Stomach (tissue), 4 donors: ENCODE data around the gene OMD.

Source experiments
- POLR2A ChIP-seq, 4 donors: fragments of 450-650 bp; IDR thresholded peaks; one replicate each; pipeline ENCODE4 v1.6.1; 2016; ENCODE audit warnings: antibody characterized with exemption in 4 of 4, control low read depth in 2 of 4, mild to moderate bottlenecking in 1 of 4, moderate library complexity in 1 of 4
- POLR2AphosphoS5 ChIP-seq, 3 donors: sonication (generic); formaldehyde crosslinking; IDR thresholded peaks; one replicate each; pipeline ENCODE4 v1.6.1; 2016; ENCODE audit warnings: antibody characterized with exemption in 3 of 3
- TF ChIP-seq, protein P1 (sequence below), 7 experiments: fragments of 450-650 bp in 4 of 7; fragments of 200-600 bp in 3 of 7; sonication (generic) in 3 of 7; IDR thresholded peaks; one replicate each; pipeline ENCODE4 v1.5.1; 2016 to 2019; ENCODE audit warnings: antibody characterized with exemption in 7 of 7, control low read depth in 2 of 7, mild to moderate bottlenecking in 1 of 7

DNA sequence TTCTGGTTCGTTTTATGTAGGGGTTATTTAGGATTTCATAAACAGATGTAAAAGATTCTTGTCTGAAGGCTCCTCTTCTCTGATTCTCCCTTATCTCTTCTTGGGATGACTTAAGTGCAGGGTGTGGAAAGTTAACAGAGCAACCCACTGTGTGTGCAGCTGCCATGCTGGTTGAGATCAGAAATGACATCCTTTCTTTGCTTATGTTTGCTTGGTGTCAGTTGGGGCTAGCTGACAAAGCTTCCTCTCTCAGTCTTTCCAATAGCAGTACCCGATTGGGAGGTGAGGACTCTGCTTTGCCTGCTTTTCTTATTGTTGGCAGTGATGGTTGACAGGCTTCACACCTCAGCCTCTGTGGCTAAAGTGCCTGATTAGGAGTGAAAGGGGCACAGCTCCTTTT lies 46.4 kb downstream of the OMD start:
- no peak for TF ChIP-seq POLR2AphosphoS5 (IDR thresholded peaks at IDR 0.05)
- TF ChIP-seq, protein P1, sequence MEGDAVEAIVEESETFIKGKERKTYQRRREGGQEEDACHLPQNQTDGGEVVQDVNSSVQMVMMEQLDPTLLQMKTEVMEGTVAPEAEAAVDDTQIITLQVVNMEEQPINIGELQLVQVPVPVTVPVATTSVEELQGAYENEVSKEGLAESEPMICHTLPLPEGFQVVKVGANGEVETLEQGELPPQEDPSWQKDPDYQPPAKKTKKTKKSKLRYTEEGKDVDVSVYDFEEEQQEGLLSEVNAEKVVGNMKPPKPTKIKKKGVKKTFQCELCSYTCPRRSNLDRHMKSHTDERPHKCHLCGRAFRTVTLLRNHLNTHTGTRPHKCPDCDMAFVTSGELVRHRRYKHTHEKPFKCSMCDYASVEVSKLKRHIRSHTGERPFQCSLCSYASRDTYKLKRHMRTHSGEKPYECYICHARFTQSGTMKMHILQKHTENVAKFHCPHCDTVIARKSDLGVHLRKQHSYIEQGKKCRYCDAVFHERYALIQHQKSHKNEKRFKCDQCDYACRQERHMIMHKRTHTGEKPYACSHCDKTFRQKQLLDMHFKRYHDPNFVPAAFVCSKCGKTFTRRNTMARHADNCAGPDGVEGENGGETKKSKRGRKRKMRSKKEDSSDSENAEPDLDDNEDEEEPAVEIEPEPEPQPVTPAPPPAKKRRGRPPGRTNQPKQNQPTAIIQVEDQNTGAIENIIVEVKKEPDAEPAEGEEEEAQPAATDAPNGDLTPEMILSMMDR (IDR thresholded peaks at IDR 0.05), result no peak
- no peak for TF ChIP-seq POLR2A (IDR thresholded peaks at IDR 0.05)
